Keratinocyte (primary cell): Measurements from ENCODE around the gene KRTAP10-7. TPM values are rescaled to one million over a fixed set of nuclear protein-coding genes. Genes with fewer than 3 reads are reported as not detected.
"Not testable (repeated sequence)": the region's sequence is repeated elsewhere in the genome, so short reads cannot be mapped to it uniquely, and the experiment has no call there.

ENCODE experiments used
- DNase-seq: peaks from one replicate; pipeline ENCODE4 v3.0.0-alpha.2; 2011; ENCODE audit warnings: low read depth, missing footprints, low spot score
- FAIRE-seq: peaks from 2 replicates; lab custom pipeline; 2011; peaks lifted over from hg19 to GRCh38; lab: Jason Lieb, UNC
- H2AFZ ChIP-seq: 2 replicates; pipeline ENCODE4 v1.6.0; 2012; ENCODE audit warnings: low read length, control low read depth, inconsistent platforms; ENCODE audit not compliant: control insufficient read depth
- H3K27ac ChIP-seq: 2 replicates; pipeline ENCODE4 v1.5.1; 2011; ENCODE audit warnings: low read length; ENCODE audit not compliant: control insufficient read depth, insufficient read depth
- H3K27me3 ChIP-seq: 3 replicates; pipeline ENCODE4 v1.6.0; 2011; ENCODE audit warnings: low read length; ENCODE audit not compliant: control insufficient read depth, insufficient read depth; ENCODE audit errors: extremely low read depth
- H3K36me3 ChIP-seq, 2 experiments: 2 replicates in 1 of 2; 3 replicates in 1 of 2; pipeline ENCODE4 v1.5.1; 2011; ENCODE audit warnings: low read length in 2 of 2, mild to moderate bottlenecking in 1 of 2; ENCODE audit not compliant: control insufficient read depth in 2 of 2, insufficient read depth in 2 of 2; ENCODE audit errors: extremely low read depth in 1 of 2
- H3K4me1 ChIP-seq: 3 replicates; pipeline ENCODE4 v1.5.1; 2011; ENCODE audit warnings: low read length; ENCODE audit not compliant: control insufficient read depth, insufficient read depth; ENCODE audit errors: extremely low read depth
- H3K4me2 ChIP-seq: 3 replicates; pipeline ENCODE4 v1.6.0; 2011; ENCODE audit warnings: low read depth, low read length; ENCODE audit not compliant: control insufficient read depth, insufficient read depth; ENCODE audit errors: extremely low read depth
- H3K4me3 ChIP-seq, 3 experiments: fragments of 200-600 bp in 1 of 3; sonication (generic) in 1 of 3; 2 replicates in 2 of 3; 3 replicates in 1 of 3; pipeline ENCODE4 v1.5.1; 2011 to 2016; ENCODE audit warnings: low read length in 3 of 3, mild to moderate bottlenecking in 3 of 3, control low read depth in 2 of 3, inconsistent platforms in 1 of 3, low read depth in 1 of 3, mixed read lengths in 1 of 3, mixed run types in 1 of 3, moderate library complexity in 1 of 3; ENCODE audit not compliant: control insufficient read depth in 2 of 3, insufficient read depth in 2 of 3; ENCODE audit errors: extremely low read depth in 1 of 3
- H3K79me2 ChIP-seq: 2 replicates; pipeline ENCODE4 v1.6.0; 2012; ENCODE audit warnings: low read length; ENCODE audit not compliant: control insufficient read depth, insufficient read depth
- H3K9ac ChIP-seq: 3 replicates; pipeline ENCODE4 v1.6.0; 2011; ENCODE audit warnings: low read length; ENCODE audit not compliant: control insufficient read depth, insufficient read depth; ENCODE audit errors: extremely low read depth
- H3K9me1 ChIP-seq: 3 replicates; pipeline ENCODE4 v1.6.0; 2011; ENCODE audit warnings: low read length; ENCODE audit not compliant: control insufficient read depth, insufficient read depth; ENCODE audit errors: extremely low read depth
- H3K9me3 ChIP-seq: 2 replicates; pipeline ENCODE4 v1.5.1; 2012; ENCODE audit warnings: low read depth, low read length; ENCODE audit not compliant: control insufficient read depth
- H4K20me1 ChIP-seq: 3 replicates; pipeline ENCODE4 v1.6.0; 2011; ENCODE audit warnings: low read length; ENCODE audit not compliant: control insufficient read depth, insufficient read depth; ENCODE audit errors: extremely low read depth
- CTCF ChIP-seq, 3 experiments: IDR thresholded peaks in 1 of 3; conservative IDR thresholded peaks in 1 of 3; optimal IDR thresholded peaks in 1 of 3; 2 replicates in 2 of 3; 3 replicates in 1 of 3; pipeline versions ENCODE3 to v1.5.1; 2011; ENCODE audit warnings: low read length in 3 of 3, mild to moderate bottlenecking in 3 of 3, moderate library complexity in 2 of 3, control low read depth in 1 of 3, inconsistent platforms in 1 of 3; ENCODE audit not compliant: insufficient read depth in 2 of 3; ENCODE audit errors: extremely low read depth in 1 of 3
- EZH2 ChIP-seq: IDR thresholded peaks from one replicate; pipeline ENCODE4 v1.6.1; 2012; ENCODE audit warnings: inconsistent platforms, mild to moderate bottlenecking, low read length, moderate library complexity
- dilution Hi-C: fragments of 300-500 bp; cut with MboI; formaldehyde crosslinking; loops from one replicate; pipeline ENCODE4 v1.7.0; 2020; ENCODE audit warnings: low sequenced_read_pairs; ENCODE audit not compliant: extremely low pct_ligation_motif_present
- polyA plus RNA-seq, 5 experiments: library from polyadenylated mRNA; depleted of rRNA in 3 of 5; stranded (reverse) in 3 of 5; stranded (forward) in 1 of 5; unstranded in 1 of 5; fragments of >200 nt; gene quantifications; 1 replicate in 1 of 5; 2 replicates in 3 of 5; 3 replicates in 1 of 5; pipeline versions ENCODE4 v1.2.1 to v1.2.3, GENCODE V29; 2011 to 2012; ENCODE audit warnings: missing spikeins in 2 of 5, low read depth in 1 of 5, low replicate concordance in 1 of 5

The KRTAP10-7 gene
- polyA plus RNA-seq, 1 donor (not counting 4 experiments of a cell fraction or from before 2014, with no cell fraction given), result not detected

- dilution Hi-C loops, result no loop called here
- no peak for DNase-seq
- Histone ChIP-seq H3K9me3 (no peaks in the 10 kb centered on the region), H3K27ac (no peak overlapping the region), H3K4me1 (peaks cover 5% of the 10 kb centered on the region), H2AFZ (no peak overlapping the region), H3K36me3 (no peaks in the 10 kb centered on the region), H3K27me3 (no peaks in the 10 kb centered on the region), H3K4me3 (no peak overlapping the region), H3K9me1 (no peaks in the 10 kb centered on the region), H3K4me2 (no peak overlapping the region), H3K9ac (no peak overlapping the region), H4K20me1 (no peaks in the 10 kb centered on the region), H3K79me2 (no peaks in the 10 kb centered on the region)
- TF ChIP-seq EZH2 (no peak), CTCF (optimal IDR thresholded peaks at IDR 0.05 in 1 of 3, IDR thresholded peaks at IDR 0.05 in 1 of 3, conservative IDR thresholded peaks at IDR 0.05 in 1 of 3; ENCODE audit: extremely low read depth in 1 of 3, insufficient read depth in 2 of 3, low read length in 3 of 3) (no peak)
- FAIRE-seq, result no peak
Observed at GRCh38 chr21:44589586-44590305, 10.7 kb upstream of the KRTAP10-7 start.

GRCh38 chr21:44590311-44590721 lies 10.1 kb upstream of the KRTAP10-7 start:
- Histone ChIP-seq H3K4me1 (peaks cover 5% of the 10 kb centered on the region), H3K4me3 (no peak overlapping the region), H3K27me3 (no peaks in the 10 kb centered on the region), H3K9ac (no peak overlapping the region), H4K20me1 (no peaks in the 10 kb centered on the region), H3K9me3 (no peaks in the 10 kb centered on the region), H3K36me3 (no peaks in the 10 kb centered on the region), H3K27ac (no peak overlapping the region), H2AFZ (no peak overlapping the region), H3K9me1 (no peaks in the 10 kb centered on the region), H3K4me2 (no peak overlapping the region), H3K79me2 (no peaks in the 10 kb centered on the region)
- dilution Hi-C loops, result no loop called here
- no peak for TF ChIP-seq CTCF (optimal IDR thresholded peaks at IDR 0.05 in 1 of 3, IDR thresholded peaks at IDR 0.05 in 1 of 3, conservative IDR thresholded peaks at IDR 0.05 in 1 of 3; ENCODE audit: extremely low read depth in 1 of 3, insufficient read depth in 2 of 3, low read length in 3 of 3)
- TF ChIP-seq EZH2, result no peak
- DNase-seq, result no peak
- no peak for FAIRE-seq

- H3K4me1 ChIP-seq, H3K9me1 ChIP-seq, dilution Hi-C loops, H3K9ac ChIP-seq, H3K36me3 ChIP-seq, H3K27me3 ChIP-seq, H4K20me1 ChIP-seq, DNase-seq, H3K4me2 ChIP-seq, H3K27ac ChIP-seq, H2AFZ ChIP-seq, H3K9me3 ChIP-seq, H3K79me2 ChIP-seq, FAIRE-seq, H3K4me3 ChIP-seq: not testable (repeated sequence)
Observed at GRCh38 chr21:44590897-44591800, 9.2 kb upstream of the KRTAP10-7 start.
